Measurements from ENCODE around the gene TRIM29.

DNA sequence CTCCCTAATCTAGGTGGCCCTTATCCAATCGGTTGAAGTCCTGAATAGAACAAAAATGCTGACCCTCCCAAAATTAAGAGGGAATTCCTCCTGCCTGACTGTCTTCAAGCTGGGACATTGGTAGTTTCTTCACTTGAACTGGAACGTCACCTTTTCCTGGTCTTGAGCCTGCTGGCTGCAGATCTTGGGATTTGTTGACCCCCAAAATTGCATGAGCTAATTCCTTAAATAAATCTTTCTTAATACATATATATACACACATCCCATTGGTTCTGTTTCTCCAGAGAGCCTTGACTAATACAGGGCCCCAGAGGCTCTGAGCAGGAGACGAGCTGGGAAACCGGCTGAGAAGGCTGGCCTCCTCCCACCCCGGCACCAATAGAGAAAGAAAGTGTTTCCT lies 46.2 kb downstream of the TRIM29 start:
- TF ChIP-seq, protein P1, sequence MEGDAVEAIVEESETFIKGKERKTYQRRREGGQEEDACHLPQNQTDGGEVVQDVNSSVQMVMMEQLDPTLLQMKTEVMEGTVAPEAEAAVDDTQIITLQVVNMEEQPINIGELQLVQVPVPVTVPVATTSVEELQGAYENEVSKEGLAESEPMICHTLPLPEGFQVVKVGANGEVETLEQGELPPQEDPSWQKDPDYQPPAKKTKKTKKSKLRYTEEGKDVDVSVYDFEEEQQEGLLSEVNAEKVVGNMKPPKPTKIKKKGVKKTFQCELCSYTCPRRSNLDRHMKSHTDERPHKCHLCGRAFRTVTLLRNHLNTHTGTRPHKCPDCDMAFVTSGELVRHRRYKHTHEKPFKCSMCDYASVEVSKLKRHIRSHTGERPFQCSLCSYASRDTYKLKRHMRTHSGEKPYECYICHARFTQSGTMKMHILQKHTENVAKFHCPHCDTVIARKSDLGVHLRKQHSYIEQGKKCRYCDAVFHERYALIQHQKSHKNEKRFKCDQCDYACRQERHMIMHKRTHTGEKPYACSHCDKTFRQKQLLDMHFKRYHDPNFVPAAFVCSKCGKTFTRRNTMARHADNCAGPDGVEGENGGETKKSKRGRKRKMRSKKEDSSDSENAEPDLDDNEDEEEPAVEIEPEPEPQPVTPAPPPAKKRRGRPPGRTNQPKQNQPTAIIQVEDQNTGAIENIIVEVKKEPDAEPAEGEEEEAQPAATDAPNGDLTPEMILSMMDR (IDR thresholded peaks at IDR 0.05; ENCODE audit: insufficient read depth, low read depth, low read length): no peak
- no peak for TF ChIP-seq EZH2 (IDR thresholded peaks at IDR 0.05; ENCODE audit: insufficient read depth, low read length)
